ENCODE data around the gene LGALS7B. TPM values are rescaled to one million over a fixed set of nuclear protein-coding genes. Genes with fewer than 3 reads are reported as not detected.
"Not testable (repeated sequence)": the region's sequence is repeated elsewhere in the genome, so short reads cannot be mapped to it uniquely, and the experiment has no call there.

Gene LGALS7B
- total RNA-seq, 6 experiments from 2014 or later, result not detected

DNA sequence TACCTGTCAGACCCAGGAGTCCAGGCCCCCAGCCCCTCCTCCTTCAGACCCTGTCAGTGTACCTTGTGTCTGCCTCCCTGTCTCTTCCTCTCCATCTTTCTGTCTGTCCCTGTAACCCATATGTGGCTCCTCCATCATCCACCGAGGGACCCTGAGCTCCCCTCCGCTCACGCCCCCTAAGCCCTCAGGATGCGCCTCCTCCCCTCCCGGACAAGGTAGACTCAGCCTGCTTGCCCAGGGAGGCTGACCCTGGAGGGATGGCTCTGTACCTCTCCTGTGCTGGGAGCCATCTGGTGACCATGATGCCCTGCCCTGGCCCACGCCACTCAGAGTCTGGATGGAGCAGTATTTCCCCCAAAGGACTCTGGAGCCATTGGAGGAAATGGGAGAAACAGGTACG is 43.7 kb upstream of the LGALS7B start:
- H3K27me3 Mint-ChIP-seq (ENCODE audit: insufficient read depth), result peaks cover 5% of the 10 kb centered on the region
- no peaks in the 10 kb centered on the region for H3K9me3 Mint-ChIP-seq
- TF ChIP-seq, protein P1, sequence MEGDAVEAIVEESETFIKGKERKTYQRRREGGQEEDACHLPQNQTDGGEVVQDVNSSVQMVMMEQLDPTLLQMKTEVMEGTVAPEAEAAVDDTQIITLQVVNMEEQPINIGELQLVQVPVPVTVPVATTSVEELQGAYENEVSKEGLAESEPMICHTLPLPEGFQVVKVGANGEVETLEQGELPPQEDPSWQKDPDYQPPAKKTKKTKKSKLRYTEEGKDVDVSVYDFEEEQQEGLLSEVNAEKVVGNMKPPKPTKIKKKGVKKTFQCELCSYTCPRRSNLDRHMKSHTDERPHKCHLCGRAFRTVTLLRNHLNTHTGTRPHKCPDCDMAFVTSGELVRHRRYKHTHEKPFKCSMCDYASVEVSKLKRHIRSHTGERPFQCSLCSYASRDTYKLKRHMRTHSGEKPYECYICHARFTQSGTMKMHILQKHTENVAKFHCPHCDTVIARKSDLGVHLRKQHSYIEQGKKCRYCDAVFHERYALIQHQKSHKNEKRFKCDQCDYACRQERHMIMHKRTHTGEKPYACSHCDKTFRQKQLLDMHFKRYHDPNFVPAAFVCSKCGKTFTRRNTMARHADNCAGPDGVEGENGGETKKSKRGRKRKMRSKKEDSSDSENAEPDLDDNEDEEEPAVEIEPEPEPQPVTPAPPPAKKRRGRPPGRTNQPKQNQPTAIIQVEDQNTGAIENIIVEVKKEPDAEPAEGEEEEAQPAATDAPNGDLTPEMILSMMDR (IDR thresholded peaks at IDR 0.05), result no peak
- H3K36me3 Mint-ChIP-seq (ENCODE audit: low read depth), result no peaks in the 10 kb centered on the region
- no peak overlapping the region for H3K4me3 Mint-ChIP-seq
- H3K4me1 Mint-ChIP-seq (ENCODE audit: low read depth), result no peaks in the 10 kb centered on the region
- DNase-seq, result no peak
- no peak overlapping the region for H3K27ac Mint-ChIP-seq

GRCh38 chr19:38753783-38754182 is 35.2 kb upstream of the LGALS7B start:
- H3K4me1 Mint-ChIP-seq (ENCODE audit: low read depth); H3K9me3 Mint-ChIP-seq; H3K27ac Mint-ChIP-seq; DNase-seq; H3K4me3 Mint-ChIP-seq; H3K36me3 Mint-ChIP-seq (ENCODE audit: low read depth): not testable (repeated sequence)
- peaks cover 17% of the 10 kb centered on the region for H3K27me3 Mint-ChIP-seq (ENCODE audit: insufficient read depth)

GRCh38 chr19:38754196-38754595 is 34.8 kb upstream of the LGALS7B start:
- H3K27me3 Mint-ChIP-seq (ENCODE audit: insufficient read depth), result peaks cover 17% of the 10 kb centered on the region
- H3K27ac Mint-ChIP-seq; H3K4me1 Mint-ChIP-seq (ENCODE audit: low read depth); H3K36me3 Mint-ChIP-seq (ENCODE audit: low read depth); H3K4me3 Mint-ChIP-seq; DNase-seq; H3K9me3 Mint-ChIP-seq: not testable (repeated sequence)

DNA sequence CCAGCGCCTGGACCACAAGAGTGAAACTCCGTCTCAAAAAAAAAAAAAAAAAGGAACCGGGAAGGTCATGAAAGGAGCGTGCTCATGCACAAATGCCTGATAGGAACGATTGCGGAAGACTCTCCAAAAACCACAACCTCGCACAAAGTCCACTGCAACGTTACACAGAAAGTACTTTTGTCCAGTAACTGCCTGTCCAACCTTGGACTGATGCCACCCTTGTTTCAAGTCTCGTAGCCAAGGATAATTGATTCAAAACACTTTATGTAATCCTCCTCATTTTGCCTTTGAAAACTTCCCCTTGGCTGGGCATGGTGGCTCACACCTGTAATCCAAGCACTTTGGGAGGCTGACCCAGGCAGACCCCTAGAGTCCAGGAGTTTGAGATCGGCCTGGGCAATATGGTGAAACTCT is 29.4 kb upstream of the LGALS7B start:
- no peaks in the 10 kb centered on the region for H3K4me1 Mint-ChIP-seq (ENCODE audit: low read depth)
- peaks cover 3% of the 10 kb centered on the region for H3K27me3 Mint-ChIP-seq (ENCODE audit: insufficient read depth)
- peaks cover 4% of the 10 kb centered on the region; the same call in 1 of the 2 replicates for H3K9me3 Mint-ChIP-seq
- H3K27ac Mint-ChIP-seq, result no peak overlapping the region
- H3K36me3 Mint-ChIP-seq (ENCODE audit: low read depth), result no peaks in the 10 kb centered on the region; the same call in 1 of the 2 replicates
- H3K4me3 Mint-ChIP-seq, result no peak overlapping the region
- no peak for DNase-seq
- TF ChIP-seq, protein P1 (IDR thresholded peaks at IDR 0.05), result no peak

GRCh38 chr19:38760805-38761517 is 28.0 kb upstream of the LGALS7B start:
- not testable (repeated sequence) for H3K36me3 Mint-ChIP-seq (ENCODE audit: low read depth); DNase-seq; H3K4me1 Mint-ChIP-seq (ENCODE audit: low read depth); H3K27ac Mint-ChIP-seq; H3K27me3 Mint-ChIP-seq (ENCODE audit: insufficient read depth); H3K4me3 Mint-ChIP-seq; H3K9me3 Mint-ChIP-seq

- H3K27me3 Mint-ChIP-seq (ENCODE audit: insufficient read depth); H3K36me3 Mint-ChIP-seq (ENCODE audit: low read depth); H3K27ac Mint-ChIP-seq; H3K9me3 Mint-ChIP-seq; H3K4me1 Mint-ChIP-seq (ENCODE audit: low read depth); DNase-seq; H3K4me3 Mint-ChIP-seq: not testable (repeated sequence)
These were observed 27.1 kb upstream of the LGALS7B start for GRCh38 chr19:38761884-38762389.

- no peak overlapping the region for H3K27ac Mint-ChIP-seq
- no peak overlapping the region for H3K4me3 Mint-ChIP-seq
These were observed 25.2 kb upstream of the LGALS7B start for GRCh38 chr19:38763795-38764220.

More at GRCh38 chr19:38763795-38764220, 25.2 kb upstream of the LGALS7B start:
- TF ChIP-seq, protein P1 (IDR thresholded peaks at IDR 0.05), result no peak
- H3K9me3 Mint-ChIP-seq, result no peaks in the 10 kb centered on the region
- no peak for DNase-seq
- no peaks in the 10 kb centered on the region; the same call in 1 of the 2 replicates for H3K27me3 Mint-ChIP-seq (ENCODE audit: insufficient read depth)
- no peaks in the 10 kb centered on the region for H3K36me3 Mint-ChIP-seq (ENCODE audit: low read depth)
- no peaks in the 10 kb centered on the region for H3K4me1 Mint-ChIP-seq (ENCODE audit: low read depth)
